HG03469 (cell line): ENCODE data around the gene CD300A.

Experiments
- ATAC-seq: cut with Tn5 transposase; IDR thresholded peaks from one replicate; pipeline ENCODE4 v1.9.1; 2021; ENCODE audit warnings: mild to moderate bottlenecking, moderate library complexity, moderate number of reproducible peaks; ENCODE audit not compliant: unreplicated experiment

Gene CD300A

DNA sequence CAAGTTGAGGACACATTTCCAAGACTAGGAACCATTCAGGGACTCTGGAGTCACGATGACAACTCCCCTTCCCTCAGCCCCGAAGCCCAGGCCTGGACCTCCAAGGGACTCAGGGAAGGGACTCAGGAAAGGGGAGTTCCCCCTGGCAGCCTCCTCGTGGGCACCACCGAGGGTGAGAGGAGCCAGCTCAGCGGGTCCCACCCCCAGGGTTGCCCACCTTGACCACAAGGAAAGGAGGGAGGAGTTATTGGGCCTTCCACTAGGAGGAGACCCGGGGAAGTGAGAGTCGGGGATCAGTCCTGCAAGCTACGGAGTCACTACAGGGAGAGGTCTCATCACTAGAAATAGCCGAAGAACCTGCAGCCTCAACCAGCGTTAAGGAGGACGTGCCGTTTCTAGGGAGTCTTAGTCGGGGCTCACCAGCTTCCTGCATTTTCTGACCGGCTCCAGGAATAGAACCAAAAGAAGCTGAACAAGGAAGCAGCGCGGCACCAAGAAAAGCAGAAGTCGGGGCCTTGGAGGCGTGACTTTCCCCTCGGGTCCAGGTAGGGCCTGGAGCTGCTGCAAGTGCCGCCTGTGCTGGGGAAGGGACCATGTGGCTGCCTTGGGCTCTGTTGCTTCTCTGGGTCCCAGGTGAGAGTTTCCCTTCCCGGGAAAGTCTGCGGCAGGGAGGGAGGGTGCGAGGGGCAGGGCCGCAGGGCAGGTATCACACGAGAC is at the start of gene CD300A:
TSS of gene CD300A (plus strand) at position 524 of the 717 bp plus-strand sequence. CDS start at position 594, 70 bp downstream.
- ATAC-seq = no peak

DNA sequence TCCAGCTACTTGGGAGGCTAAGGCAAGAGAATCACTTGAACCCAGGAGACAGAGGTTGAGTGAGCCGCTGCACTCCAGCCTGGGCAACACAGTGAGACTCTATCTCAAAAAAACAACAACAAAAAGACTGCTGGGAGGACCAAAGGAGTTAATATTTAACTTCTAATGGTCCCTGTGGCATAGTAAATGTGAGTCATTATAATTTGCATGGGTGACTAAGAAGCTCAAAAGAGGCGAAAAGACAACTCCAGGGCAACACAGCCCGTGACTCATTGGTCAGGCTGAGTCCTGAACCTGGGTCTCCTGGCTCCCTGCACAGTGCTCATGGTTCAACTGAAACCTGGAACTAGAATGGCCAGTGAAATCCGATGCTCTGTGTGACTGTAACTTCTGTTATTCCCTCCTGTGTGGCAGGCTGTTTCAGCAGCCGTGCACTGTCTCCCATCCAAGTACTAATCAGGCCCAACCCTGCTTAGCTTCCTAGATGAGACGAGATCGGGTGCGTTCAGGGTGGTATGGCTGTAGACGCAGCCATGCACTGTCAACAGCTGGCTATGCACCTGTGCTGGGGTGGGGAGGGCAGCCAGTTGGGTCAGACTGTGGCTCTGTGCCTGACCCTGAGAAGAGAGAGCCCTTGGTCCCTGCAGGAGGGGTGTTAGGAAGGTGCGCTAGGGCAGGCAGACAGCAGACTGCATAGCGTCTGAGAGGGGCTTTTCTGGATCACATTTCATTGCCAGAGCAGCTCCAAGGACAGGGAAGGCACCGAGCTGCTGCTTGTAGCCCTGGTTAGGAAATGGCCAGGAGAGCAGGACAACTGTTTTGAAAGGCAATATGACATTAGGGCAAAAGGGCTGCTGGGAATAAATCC is 49.0 kb upstream of the CD300A start:
- no peak for ATAC-seq

DNA sequence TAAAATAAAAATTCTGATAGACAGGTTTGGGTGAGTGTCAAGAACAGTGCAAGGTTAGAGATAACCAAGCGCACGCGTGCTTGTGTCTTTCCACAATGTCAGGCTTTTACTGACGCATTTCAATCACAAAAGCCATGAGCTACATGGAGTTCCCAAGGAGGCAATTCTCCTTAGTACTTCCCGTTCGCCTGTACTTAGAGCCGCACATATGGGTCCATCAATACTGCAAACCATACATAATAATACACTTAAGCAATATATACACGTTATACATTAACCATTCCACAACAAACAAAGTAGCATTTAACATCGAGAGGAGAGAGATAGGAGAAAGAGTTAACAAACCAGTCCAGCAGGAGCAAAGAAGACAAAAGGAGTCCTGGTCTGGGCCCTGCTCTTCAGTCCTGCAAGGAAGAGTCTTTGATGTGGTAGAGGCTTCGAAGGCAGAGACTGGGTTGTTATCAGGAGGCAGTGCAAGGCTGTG is 46.5 kb upstream of the CD300A start:
- no peak for ATAC-seq

DNA sequence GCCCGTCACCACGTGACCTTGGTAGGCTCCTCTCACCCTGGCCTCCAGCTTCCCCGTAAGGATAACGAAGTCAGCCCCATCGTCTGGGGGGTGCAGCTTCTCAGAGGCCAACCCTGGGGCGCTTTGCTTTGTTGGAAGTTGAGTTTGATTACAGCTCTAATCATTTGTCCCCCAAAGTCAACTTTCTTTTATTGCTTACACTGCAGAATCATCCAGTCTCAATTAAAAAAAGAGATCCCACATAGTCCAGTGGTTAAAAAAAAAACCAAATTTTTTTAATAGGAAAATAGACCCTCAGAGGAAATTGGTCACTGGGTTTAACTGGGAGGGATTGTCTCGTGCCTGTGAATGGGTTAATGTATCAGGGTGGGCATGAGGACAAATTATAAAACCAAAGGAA is 42.3 kb upstream of the CD300A start:
- no peak for ATAC-seq

DNA sequence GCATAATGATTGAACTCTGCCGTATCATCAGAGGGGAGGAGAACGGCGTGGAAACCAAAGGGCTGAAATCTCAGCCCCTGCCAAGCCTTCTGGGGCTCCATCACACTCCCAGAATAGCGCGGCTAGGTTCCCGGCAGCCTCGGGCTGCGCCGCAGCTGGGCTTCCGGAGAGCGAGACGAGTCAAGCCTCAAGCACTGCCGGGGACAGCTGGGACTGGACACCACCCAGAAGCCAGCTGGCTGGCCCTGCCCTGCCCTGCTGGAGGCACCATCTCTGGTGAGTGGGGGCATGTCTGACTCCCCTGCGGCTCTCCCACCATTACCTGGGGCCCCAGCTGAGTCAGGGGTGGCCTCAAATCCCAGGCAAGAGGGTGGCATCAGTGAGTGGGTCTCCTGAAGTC is 41.8 kb upstream of the CD300A start:
- ATAC-seq = no peak

DNA sequence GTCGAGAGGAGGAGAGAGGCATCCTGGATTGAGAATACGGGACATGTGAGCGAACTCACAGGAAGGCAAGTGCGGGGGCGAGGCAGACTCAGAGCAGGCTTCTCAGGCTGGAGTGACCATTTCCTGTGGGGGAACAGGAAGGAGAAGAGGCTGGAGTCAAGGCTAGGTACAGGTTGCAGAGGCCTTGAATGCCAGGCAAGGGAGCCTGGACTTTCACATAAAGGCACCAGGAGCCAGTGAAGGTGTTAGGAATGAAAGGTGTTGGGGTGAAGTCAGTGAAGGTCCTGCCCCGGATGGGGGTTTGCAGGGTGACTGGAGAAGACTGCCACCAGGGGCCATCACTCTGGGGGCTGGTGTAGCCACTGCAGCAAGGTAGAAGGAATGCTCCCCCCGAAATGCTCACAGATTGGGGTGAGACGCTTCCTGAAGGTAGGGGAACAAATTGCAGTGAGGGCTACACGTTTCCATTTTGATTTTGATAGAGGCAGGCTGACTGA is 39.8 kb upstream of the CD300A start:
- ATAC-seq = no peak

DNA sequence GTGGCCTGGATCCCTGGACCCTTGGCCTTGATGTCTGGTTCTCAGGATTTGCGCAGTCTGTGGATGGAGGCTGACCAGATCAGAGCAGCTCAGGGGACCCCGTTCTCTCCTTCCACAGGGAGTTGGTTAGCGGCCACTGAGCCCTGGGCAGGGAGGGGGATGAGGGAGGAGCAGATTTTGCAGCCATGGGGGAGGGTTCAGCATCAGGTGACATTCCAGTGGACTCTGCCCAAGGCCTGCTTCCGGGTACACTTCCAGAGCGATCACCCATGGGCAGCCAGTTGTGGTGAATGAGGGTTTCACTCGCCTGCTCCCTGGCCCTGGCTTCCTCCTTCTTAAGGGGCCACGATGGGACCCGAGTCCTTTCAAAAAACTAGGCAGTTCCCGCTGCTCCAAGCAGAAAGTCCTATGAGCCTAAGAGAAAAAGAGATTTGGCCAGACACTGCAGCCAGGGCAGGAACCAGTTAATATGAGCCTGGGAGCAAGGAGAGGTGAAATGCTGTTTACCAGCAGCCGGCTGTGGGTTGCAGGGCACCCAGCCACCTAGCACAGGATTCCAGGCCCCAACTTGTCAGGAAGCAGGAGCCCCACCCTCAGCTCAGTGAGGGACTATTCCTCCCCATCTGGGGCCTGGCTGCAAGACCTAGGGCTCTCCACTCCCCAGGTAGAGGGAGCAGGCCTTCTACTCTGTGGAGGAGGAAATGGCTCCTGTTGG is 39.2 kb upstream of the CD300A start:
- ATAC-seq = no peak

DNA sequence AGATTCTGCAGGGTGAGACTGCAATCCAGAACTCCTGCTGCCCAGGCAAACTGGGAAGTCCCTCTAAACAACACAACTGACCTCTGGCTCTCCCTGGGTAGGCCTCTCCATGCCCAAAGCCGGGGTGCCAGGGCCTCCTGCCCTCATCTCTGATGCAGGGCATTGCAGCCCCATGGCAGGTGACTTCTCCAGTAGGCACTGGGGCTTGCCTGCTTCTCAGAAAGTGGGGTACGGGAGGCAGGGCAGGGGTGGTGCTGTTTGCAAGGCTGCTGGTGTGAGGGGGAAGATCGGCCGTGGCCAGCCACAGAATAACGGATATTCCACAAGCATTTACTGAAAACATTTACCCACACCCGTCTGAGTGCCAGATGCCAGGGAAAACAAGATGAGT is 38.7 kb upstream of the CD300A start:
- no peak for ATAC-seq

DNA sequence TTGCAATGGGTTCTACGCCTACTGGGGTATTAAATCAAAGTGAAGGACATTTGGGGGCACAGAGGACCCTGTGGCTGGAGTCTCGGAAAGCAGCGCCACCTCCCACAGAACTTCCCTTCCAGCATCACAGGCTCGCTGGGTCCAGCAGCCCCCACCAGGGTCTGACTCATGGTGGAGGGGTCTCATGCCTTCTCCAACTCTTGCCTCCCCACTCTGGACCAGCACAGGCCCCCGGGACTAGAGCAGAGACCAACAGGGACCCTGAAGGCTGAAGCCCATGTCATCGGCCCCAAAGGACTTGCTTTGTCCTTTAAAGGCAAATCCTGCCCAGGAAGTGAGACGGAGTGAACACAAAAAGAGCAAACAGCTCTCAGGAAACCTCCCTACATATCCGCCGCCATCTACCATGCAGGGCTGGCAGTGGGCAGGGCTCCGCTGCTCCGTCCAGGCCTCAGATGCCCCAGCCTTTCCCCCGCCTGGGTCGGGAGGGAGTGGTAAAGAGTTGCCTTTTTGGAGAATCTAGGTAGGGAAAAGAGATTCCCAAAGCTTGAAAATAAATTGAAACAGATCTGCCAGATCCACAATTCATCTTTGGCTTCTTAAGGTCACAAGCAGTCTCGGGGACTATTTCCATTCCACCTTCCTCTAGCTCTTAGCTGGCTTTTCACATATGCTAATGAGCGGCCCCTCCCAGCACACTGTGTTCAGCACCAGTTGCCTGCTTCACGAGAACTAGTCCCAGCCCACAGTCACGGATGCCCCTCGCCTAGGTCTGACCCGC is 36.6 kb upstream of the CD300A start:
- ATAC-seq = no peak

DNA sequence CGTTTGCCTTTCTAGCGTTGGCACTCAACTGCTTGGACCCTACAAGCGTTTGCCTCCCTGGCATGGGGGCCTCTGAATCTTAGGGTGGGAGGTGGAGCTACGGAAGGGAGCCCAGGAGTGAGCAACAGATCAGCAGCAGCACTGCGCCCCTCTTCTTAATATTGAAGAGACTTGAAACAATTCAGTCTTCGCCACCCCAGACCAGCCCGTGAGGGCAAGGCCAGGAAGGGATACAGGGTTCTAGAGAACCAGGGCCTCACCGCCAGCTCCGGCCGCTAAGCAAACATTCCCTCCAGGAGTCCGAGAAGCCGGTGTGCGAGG is 36.1 kb upstream of the CD300A start:
- no peak for ATAC-seq

DNA sequence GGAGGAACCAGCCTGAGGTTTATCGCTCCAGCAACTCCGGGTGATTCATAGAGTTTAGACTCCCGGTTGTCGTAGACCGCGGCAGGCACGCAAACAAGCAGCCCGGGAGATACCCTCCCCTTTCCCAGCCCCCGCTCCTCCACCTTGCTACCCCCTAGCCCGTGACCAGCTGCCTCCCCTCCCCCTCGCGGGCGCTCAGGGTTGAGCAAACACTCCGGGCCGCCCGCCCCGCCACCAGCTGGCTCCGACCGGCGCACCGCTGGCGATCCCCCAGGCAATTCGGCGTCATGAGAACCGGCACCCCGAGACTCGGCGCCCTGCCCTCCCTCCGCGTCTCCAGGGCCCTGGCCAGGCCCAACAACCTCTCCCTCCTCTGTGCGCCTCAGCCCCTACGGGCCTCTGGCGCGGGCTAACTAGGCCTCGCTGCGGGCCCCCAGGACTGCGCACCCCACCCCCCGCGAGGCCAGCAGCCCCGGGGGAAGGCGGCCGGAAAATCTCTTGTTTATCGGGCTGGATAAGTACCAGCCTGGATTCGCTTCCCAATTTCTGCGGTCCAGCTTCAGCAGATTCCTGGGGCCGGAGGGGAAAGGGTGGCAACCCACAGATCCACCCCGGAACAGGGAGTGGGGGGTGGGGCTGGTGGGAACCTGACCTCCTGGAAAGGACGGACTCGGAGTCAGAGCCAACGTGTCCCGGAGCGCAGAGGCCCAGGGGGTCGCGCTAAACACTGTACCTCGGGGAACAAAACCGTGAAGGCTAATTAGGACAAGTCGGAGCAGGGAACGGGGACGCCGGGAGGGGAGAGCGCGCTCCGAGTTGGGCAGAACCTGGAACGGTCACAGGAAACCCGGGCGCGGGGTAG is 35.5 kb upstream of the CD300A start:
- no peak for ATAC-seq

DNA sequence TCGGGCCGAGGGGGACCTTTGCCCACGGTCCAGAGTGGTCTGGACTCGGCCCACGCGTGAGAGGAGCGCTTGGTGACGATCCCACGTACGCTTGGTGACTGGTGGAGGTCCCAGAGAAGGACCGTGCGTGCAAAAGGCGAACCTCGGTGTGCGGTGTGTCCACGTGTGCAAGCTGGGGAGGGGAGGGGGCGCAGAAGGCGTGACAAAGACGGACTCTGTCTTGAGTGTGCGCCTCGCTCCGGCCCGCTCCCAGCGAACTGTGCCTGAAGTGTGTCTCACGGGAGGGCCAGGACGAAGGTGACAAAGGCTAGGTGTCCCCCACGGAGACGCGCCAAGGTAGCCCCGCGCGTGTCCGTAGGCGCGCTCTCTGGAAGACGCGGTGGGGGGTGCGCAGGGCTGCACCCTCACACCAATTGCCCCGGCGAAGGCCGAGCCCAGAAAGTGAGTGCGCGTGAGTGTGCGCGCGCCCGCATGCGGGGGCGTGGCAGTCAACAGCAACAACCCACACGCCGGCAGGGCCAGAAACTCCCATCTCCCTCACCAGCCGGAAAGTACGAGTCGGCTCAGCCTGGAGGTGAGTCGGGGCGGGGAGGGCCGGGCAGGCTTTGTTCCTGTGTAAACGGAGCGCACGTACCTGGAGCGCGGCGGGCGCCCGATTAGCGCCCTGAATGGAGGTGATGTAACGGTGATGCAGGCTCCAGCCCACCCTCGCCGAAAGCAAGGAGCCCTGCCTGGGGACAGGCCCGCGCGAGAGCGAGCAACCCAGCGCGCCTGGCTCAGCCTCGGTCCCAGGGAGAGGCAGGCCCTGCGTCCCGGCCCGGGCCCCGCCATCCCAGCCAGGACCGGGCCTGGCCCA is 34.6 kb upstream of the CD300A start, which contains the start of gene GPRC5C:
TSS of gene GPRC5C (plus strand) at position 521 of the 856 bp plus-strand sequence. CDS start 7,689 bp downstream, outside the sequence.
- no peak for ATAC-seq

DNA sequence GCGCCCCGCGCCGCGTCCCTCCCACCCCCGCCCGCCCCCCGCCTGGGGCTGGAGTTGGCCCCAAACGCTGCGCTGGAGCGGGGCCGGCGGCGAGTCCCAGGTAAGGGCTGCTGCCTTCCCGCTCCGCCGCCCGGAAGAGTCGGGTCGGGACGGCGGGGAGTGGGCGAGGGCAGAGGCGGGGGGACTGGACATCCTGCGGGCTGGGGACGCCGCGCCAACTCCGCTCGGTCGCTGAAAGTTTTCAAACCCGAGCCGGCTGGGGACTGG is 34.1 kb upstream of the CD300A start:
- ATAC-seq = no peak

DNA sequence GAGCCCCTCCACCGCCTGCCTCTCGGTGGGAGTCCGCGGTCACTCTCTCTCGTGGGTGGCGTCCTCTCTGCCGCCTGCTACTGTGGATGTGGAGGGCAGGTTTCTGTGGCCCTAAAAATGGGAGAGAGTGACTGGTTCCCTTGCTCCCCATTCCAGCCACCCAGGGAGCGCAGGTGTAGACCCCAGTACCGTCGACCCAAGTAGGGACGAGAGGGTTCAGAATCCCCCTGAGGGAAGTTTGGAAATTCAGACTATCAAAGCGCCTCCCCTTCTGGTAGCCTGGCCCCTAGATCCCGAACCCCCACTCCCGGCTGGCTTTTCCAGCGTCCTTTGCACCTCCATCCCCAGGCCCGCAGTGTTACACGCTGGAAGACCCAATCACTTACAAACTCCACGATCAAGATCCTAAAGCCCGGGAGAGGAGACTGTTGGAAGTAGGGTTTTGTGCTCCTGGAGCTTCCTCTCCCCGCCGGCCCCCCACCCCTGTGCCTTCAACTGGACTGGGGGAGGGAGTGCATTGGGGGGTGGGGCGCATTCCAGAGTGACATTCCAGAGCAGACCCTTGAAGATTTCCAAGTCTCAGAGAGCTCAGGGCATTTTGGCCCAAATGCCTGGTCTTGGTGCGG is 33.6 kb upstream of the CD300A start:
- ATAC-seq = no peak

DNA sequence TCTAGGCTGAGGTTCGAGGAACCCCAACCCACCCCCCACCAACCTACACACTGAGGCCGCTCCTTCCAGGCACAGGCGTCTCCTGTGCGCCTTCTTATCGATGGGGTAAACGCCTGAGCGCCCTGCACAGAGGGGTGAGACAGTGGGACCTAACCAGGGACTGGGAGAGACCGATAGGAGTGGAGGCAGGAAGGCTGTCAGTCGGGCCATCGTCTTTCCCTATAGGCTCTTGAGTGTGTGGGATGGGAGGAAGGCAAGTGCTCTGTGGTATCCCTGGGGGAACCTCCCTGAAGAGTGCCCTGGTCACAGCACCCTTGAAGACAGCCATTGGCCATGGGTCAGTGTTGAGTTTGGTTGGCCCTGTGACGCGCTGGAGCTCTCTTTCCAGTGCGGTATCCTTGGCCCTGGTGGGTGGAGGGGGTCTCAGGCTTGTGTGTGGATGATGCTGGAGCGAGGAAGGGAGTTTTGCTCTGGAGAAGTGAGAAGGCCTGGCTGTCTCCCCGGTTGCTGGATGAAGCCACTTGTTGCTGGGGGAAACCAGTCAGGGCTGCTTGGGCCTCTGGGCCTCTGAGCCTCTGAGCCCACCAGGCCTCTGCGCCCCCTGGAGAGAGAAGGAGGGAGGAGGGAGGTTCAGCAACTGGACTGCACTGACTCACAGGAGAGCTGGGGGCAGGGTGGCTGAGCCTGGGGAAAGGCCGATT is 32.9 kb upstream of the CD300A start:
- ATAC-seq = no peak

DNA sequence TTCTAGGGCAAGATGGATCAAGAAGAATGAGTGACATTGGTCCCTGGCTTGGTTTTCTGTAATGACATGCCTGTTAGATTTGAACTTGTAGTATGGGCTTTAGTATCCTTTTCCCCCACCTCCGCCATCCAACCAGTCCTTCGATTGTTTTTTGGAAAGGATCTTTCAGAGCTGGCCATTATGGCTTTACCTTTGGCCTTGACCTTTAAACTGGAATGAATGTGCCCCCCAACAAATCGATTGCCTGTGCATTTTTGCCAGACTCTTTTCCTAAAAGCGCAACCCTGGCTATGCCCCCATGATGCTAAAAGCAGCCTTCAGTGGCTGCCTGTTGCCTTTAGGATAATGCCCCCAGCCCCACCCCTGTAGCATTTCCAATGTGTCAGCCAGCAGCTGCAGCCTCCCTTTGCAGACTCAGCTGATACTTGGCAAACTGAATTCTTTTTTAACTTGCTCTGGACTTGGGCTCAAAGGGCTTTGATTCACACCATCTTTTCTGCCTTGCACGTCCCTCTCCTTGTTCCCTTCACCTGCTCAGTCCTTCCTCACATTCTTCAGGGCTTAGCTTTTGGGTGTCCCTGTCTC is 30.6 kb upstream of the CD300A start:
- ATAC-seq = no peak

DNA sequence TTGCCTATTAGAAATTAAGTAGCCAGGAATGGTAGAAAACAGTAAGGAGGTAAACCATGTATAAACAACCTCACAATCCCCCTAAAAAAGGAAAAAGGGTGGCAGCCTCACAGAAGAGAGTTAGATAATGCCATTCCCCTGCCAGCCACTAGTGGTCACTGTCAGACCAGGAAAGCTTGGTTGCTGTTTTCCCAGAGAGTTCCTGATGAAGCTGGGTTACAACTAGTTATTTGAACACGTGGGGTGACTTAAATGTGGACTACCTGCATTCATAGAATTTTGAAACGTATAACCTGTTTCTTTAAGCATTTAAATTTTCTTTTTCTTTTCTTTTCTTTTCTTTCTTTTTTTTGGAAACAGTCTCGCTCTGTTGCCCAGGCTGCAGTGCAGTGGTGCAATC is 28.7 kb upstream of the CD300A start:
- ATAC-seq = no peak
